Measurements from ENCODE around the gene TMEM256.

The TMEM256 gene

DNA sequence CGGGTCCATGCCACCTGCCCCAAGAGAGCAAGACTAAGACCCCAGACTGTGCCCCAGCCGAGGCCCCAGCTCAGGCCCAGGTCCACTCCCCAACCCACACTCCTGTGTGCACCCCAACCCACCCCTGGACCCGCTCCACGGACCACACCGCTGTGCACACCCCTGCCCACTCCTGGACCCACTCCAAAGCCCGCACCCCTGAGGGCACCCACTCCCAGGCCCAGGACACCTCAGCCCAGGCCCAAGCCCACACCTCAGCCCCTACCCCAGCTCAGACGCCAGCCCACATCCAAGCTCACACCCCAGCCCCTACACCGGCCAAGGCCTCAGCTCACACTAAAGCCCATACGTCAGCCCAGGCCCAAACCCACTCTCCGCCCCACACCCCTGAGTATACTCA, 25.8 kb upstream of the TMEM256 start:
- no peak for DNase-seq (ENCODE audit: low read depth)

DNA sequence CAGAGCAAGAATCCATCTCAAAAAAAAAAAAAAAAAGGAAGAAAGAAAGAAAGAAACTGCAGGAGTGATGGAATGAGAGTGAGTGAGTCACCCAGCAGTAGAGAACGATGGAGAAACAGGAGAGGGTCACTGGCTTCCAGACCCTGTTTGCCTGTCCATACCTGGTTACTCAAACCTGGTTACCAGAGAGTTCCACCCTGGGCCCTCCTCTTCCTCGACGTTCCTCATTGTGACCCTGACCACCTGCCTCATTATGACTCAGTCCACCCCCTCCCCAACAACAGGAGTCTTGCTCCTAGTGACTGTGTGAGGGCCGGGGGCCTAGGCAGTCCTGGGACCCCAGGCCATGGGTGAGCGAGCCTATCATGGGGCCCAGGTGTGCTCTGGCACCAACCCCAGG, 24.7 kb upstream of the TMEM256 start, which contains the start of gene SPEM3:
TSS of gene SPEM3 (plus strand) at position 301 of the 400 bp plus-strand sequence. CDS start at position 347, 46 bp downstream.
- no peak for DNase-seq (ENCODE audit: low read depth)

DNA sequence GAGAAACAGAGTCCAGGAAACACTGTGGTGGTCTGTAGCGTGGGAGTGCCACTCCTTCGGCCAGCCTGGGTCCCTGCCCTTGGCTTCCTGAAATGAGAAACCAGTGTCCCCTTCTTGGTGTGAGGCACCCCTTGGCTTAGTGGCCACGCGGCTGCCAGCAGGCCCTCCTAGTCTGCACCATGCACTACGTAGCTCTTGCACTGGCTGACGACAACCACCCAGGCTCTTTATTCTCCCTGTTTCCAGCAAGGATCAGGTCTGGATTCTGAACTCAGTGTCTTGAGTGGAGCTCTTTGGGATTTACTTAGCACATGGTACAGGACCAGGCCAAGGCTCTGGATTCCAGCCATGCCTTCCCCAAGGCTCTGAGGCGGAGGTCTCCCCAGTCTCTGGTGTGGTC, 23.7 kb upstream of the TMEM256 start:
- DNase-seq (ENCODE audit: low read depth), result no peak

DNA sequence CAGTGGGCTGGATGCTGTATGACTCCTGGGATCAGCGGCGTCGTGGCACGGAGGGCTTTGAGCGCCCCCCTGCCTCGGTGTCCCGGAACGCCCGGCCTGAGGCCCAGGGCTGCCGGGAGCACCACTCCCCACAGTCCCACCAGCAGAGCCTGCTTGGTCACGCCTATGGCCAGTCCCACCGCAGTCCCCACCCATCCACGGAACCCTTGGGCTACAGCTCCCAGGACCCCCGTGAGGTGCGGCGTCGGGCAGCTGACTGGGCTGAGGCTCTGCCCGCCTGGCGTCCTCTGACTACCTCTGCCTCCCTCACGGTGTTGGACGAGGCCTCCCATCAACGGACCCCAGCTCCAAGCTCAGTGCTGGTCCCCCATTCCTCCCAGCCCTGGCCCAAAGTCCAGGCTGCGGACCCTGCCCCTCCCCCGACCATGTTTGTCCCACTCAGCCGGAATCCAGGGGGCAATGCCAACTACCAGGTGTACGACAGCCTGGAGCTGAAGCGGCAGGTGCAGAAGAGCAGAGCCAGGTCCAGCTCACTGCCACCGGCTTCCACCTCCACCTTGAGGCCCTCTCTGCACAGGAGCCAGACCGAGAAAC, 23.1 kb upstream of the TMEM256 start:
- no peak for DNase-seq (ENCODE audit: low read depth)

DNA sequence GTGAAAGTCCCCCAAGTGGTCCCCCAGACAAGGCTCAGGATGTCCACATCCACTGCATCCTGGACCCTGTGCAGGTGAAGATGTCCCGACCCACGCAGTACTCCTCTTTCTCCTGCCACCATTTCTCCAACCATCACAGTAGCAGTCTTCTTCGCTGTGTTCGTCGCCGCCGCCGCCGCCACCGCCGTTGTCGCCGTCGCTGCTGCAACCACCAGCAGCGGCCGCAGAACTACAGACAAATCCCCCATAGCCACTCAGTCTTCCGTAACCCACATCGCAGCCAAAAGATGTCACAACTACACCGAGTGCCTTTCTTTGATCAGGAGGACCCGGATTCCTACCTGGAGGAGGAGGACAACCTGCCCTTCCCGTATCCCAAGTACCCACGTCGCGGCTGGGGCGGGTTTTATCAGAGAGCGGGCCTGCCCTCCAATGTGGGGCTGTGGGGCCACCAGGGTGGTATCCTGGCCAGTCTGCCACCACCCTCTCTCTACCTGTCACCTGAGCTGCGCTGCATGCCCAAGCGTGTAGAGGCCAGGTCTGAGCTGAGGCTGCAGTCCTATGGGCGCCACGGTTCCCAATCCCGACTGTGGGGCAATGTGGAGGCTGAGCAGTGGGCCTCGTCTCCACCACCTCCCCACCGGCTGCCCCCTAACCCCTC, 22.4 kb upstream of the TMEM256 start:
- DNase-seq (ENCODE audit: low read depth), result no peak

DNA sequence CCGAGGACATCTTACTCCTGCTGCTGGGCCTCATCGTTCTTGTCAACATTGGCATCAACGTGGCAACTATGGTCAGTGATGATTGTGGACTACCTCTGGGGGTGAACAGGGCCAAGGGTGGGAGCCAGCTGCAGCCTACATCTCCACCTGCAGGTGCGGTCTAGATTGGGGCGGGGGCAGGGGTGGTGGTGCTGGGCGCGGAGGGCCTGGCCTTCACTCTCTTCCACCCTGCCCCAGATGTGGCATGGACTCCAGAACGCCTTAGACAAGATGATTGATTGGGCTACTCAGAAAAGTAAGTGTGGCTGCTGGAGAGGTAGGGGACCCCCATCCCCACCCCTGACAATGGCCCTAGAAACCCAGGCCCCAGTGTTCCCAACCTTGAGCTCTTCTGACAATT, 21.9 kb upstream of the TMEM256 start:
- DNase-seq (ENCODE audit: low read depth), result no peak

DNA sequence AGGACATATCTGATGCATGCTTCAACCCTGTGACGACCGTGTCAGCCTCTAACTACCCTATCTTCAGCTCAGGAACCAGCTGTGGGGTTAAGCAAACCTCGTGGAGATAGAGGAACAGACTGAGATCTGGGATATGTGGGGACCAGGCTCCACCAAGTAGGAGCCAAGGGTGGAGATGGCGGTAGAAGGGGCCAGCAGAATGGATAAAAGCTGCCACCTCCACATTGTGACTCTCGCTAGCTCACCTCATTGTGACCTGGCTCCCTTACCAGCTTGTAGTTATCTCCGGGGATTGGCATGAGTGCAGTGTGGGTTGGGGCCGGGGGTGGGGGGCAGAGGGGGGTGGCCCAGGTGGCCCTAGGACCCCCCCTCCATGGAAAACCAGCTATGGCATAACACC, 21.4 kb upstream of the TMEM256 start, which contains the start of gene SPEM2:
TSS of gene SPEM2 (plus strand) at position 301 of the 400 bp plus-strand sequence. CDS start at position 374, 73 bp downstream.
- no peak for DNase-seq (ENCODE audit: low read depth)

DNA sequence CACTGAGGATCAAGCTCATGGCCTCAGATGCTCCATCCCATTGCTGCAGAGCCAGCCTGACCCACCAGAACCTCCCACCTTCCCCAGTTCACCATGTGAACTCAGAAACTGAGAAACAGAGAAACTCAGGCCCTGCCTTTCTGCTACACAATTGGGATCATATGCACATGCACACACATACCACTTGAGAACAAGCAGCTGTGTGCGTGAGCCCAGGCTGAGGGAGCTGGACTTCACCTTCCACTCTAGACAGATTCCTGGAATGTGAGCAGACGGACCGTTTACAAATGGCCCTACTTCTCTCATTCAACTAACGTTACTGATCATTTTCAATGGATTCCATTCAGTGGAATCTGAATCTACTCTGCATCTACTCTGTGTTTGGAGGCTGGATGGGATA, 19.8 kb upstream of the TMEM256 start:
- DNase-seq (ENCODE audit: low read depth), result no peak

DNA sequence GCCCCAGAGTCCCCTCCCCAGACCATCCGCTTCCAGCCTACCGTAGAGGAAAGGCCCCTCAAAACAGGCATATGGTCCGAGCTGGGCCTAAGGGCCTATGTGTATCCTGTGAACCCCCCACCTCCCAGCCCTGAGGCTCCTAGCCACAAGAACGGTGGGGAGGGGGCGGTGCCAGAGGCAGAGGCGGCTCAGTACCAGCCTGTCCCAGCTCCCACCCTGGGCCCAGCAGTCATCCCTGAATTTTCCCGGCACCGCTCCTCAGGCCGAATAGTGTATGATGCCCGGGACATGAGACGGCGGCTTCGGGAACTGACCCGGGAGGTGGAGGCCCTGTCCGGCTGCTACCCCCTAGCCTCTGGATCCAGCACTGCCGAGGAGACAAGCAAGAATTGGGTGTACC, 17.3 kb upstream of the TMEM256 start:
- no peak for DNase-seq (ENCODE audit: low read depth)

DNA sequence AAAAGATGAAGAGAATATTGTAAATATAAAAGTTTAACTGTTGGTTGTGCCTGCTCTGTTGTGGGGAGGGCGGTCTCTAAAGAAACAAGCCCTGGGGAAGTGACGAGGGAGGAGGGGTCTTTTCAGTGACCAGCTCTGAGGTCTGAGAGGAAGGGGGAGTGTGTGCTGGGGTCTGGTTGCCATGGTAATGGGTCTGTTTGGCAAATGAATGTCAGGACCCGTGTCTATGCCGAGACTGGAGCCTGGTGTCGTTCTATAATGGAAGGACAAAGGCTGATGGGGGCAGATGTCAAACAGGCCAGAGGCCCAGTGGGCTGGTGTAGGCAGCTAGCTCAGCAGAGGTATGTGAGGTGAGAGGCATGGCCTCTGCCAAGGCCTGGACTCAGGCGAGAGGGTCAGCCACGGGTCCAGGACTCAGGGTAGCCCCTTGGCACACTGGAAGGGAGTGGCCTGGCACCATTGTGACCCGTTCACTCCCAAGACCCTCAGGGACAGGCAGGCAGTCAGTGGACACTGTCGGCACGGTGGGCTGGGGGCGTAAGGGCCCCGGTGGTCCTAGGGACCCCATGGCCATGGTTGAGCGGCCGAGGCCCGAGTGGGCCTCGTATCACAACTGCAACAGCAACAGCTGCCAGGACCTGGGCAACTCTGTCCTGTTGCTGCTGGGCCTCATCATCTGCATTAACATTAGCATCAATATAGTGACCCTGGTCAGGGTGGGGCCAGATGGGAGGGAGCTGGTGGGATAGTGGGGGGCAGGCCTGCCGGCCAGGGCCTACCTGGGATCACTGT, 16.1 kb upstream of the TMEM256 start, which contains the start of gene SPEM1:
TSS of gene SPEM1 (plus strand) at position 506 of the 792 bp plus-strand sequence. CDS start at position 567, 61 bp downstream.
- no peak for DNase-seq (ENCODE audit: low read depth)

DNA sequence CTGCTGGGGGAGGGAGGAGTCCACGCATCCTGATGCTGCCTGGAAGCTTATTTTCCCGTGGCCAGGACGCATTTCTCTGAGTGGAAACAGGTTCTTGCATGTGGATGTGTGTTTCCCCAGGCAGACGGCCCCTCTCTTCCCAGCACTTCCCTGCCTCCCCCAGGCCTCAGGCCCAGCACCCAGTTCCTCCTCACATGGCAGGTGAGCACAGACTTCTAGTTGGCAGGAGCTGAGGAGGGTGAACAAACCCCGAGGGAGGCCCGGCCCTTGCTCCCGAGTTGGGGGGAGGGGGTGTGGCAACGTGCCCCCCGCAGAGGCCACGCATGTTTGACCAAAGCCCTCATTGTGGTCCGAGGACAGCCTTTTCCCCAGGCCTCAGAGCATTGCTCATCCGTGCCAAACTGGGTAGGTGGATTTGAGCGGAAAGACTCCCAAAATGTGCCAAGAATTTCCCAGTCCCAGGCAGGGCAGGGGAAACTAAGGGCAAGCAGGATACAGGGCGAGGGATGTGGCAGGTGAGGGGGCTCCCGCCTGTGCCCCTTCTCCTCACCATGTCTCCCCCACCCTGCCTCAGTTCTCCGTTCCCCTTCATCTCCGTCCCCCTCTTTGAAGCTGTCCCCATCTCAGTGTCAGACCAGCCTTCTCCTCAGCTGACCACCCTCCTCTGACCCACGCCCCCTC, 14.7 kb upstream of the TMEM256 start:
- DNase-seq (ENCODE audit: low read depth), result no peak

DNA sequence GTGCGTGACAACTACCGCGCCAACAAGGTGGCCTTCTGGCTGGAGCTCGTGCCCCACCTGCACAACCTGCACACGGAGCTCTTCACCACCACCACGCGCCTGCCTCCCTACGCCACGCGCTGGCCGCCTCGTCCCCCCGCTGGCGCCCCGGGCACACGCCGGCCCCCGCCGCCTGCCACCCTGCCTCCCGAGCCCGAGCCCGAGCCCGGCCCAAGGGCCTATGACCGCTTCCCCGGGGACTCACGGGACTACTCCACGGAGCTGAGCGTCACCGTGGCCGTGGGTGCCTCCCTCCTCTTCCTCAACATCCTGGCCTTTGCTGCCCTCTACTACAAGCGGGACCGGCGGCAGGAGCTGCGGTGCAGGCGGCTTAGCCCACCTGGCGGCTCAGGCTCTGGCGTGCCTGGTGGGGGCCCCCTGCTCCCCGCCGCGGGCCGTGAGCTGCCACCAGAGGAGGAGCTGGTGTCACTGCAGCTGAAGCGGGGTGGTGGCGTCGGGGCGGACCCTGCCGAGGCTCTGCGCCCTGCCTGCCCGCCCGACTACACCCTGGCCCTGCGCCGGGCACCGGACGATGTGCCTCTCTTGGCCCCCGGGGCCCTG, 13.3 kb upstream of the TMEM256 start:
- DNase-seq (ENCODE audit: low read depth), result no peak

DNA sequence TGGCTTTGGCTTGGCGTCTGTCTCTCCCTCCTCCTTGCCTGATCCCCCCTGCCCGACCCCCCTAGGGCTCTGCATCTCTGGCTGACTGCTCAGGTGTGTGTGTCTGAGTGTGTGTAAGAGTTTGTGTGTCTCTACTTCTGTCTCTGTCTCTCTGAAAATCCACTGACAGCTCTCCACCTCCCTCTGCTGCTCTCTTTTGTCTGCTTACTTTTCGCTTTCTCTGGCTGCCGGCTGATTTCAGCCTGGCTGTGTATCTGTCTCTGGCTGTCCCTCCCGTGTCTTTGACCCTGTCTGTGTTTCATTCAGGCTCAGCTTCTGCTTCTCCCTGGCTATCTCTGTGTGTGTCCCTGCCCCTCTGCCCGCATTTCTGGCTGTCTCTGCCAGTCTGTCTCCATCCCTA, 12.4 kb upstream of the TMEM256 start:
- DNase-seq (ENCODE audit: low read depth), result no peak

DNA sequence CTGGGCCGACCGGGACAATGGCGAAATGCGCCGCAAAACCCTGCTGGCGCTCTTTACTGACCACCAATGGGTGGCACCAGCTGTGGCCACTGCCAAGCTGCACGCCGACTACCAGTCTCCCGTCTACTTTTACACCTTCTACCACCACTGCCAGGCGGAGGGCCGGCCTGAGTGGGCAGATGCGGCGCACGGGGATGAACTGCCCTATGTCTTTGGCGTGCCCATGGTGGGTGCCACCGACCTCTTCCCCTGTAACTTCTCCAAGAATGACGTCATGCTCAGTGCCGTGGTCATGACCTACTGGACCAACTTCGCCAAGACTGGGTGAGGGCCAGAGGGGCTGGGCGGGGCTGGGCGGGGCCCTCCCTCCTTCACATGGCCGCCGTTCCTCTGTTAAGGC, 11.9 kb upstream of the TMEM256 start:
- DNase-seq (ENCODE audit: low read depth), result no peak

DNA sequence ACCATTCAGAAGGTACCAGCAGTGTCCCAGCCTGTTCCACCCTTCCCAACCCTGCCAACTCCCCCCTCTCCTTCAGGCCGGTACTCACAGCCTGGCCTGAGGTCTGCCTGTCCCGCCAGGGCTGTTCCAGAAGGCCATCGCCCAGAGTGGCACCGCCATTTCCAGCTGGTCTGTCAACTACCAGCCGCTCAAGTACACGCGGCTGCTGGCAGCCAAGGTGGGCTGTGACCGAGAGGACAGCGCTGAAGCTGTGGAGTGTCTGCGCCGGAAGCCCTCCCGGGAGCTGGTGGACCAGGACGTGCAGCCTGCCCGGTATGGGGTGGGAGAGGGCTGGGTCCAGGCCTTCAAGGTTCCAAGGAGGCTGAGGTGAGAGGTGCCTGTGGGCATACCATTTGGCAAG, 10.9 kb upstream of the TMEM256 start:
- no peak for DNase-seq (ENCODE audit: low read depth)

DNA sequence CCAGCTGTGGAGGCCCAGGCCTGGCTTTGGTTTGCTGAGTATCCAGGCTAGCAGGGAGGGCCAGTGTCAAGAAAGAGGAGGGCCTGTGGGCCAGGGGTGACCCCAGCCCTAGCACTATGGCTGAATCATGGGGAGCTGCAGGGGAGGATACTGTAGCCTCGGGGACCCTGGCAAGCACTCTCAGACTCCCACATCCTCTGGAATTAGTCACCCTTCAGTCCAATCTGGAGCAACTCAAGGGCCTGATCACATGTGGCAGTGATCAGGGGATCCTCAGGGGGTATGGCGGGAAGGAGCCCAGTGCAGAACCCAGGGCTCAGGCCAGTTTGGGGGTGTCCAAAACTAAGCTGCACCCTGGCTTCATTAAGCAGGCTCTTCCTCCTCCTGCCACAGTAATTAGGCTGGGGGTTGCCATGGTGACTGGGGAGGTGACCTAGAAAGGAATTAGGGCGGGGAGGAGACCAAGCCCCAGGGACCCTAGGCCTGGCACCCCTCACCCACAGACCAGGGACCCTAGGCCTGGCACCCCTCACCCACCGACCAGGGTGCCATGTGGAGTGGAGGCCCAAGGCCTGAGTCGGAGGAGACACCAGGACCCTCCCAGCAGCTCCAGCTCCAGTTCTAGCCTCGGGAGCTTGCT, 9.6 kb upstream of the TMEM256 start:
- DNase-seq (ENCODE audit: low read depth), result no peak

DNA sequence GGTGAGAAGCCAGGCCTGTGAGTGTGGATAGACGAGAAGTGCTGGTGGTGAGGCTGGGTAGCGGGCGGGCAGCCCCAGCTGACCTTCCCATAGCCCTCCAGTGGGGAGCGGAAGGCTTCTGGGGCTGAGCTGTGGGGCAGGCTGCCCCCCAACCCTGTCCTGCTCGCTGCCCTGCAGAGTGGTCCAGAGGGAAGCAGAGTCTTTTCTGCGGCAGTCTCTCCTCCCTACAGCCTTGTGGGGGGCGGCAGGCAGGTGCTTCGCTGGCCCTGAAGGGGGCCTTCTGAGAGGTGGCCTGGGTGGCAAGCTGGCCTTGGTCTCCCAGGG, 7.5 kb upstream of the TMEM256 start:
- DNase-seq (ENCODE audit: low read depth), result no peak

DNA sequence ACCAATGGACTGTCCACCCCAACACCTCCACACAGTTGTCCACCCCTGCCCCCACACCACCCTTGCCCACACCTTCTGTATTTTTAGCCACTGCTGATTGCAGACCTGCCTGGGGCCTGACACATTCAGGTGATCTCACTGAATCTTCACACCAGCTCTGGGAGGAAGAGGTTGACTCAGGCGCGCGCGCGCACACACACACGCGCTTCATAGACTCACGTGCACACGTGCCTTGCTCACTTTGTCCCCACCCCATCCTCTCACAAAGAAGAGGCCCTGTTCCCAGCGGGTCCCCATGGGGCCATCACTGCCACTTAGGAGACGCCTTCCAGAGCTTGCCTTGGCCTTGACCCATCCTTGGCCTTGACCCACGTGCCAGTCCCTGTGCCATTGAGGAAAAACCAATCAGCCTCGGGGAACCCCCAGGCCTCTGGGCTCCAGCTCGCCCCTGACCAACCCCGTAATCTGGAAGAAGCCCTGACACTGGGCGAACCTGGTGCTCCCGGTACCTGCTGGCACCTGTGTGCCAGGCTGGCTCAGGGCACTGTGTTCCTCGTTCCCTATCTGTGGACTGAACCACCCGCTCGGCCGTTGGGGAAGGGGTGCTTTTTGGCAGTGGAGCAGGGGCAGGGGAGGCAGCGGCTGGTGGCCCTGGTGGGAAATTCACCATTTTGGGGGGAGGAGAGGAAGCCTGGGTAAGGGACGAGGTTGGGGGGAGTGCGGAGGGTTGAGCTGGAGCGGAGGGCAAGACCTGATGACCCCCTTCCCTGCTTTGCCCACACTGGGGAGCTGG, 6.9 kb upstream of the TMEM256 start:
- no peak for DNase-seq (ENCODE audit: low read depth)

DNA sequence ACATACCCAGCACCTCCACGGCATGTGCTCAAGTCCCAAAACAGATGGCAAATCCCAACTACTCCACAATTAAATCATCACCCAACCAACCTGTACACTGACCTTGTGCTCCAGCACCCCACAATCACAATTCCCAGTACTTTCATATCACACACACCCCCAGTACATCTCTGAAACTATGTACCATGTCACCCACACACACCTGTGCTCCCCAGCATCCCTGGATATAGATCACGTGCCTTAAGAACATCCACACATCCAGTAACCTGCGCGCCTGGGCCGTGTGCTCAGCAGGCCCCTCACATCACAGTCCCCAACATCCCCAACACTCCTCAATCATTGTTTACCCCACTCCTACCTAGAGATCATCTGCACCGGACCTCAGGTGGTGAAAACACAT, 5.8 kb upstream of the TMEM256 start:
- DNase-seq (ENCODE audit: low read depth), result no peak

DNA sequence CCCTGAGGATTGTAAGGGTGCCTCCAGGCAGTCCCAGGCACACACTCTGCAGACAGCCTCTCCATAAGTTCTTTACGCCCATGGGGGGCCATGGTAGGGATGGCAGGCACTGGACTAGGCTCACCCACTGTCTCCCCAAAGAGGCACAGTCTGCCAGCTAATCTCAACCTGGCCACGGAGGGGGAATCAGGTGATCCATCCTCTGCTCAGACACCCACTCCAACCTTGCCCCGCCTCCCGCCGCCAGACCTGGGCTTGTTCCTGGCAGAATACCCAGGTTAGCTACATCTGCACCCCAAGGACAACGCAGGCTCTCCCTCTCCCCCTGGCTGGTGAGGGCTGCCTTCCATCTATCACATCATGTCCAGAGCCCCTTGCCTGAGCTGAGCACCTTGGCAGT, 5.0 kb upstream of the TMEM256 start:
- DNase-seq (ENCODE audit: low read depth), result no peak

DNA sequence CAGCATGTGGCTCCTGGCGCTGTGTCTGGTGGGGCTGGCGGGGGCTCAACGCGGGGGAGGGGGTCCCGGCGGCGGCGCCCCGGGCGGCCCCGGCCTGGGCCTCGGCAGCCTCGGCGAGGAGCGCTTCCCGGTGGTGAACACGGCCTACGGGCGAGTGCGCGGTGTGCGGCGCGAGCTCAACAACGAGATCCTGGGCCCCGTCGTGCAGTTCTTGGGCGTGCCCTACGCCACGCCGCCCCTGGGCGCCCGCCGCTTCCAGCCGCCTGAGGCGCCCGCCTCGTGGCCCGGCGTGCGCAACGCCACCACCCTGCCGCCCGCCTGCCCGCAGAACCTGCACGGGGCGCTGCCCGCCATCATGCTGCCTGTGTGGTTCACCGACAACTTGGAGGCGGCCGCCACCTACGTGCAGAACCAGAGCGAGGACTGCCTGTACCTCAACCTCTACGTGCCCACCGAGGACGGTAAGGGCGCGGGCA, 4.4 kb upstream of the TMEM256 start:
- DNase-seq (ENCODE audit: low read depth), result no peak

All from HS-5 (cell line).